ENCODE measurements around the gene LPIN3. TPM values are rescaled to one million over a fixed set of nuclear protein-coding genes. Genes with fewer than 3 reads are reported as not detected.
A peak's percentile ranks its signal among the peaks of the same experiment; 100 is the strongest.

LPIN3 gene
- total RNA-seq, 1 experiment from 2014 or later: 0.31 TPM

- no peak for DNase-seq (ENCODE audit: low read depth)
Observed at GRCh38 chr20:41392295-41392694, 51.7 kb downstream of the LPIN3 start.

GRCh38 chr20:41392871-41393704 is 52.5 kb downstream of the LPIN3 start:
- DNase-seq (ENCODE audit: low read depth): no peak

GRCh38 chr20:41393705-41394066 is 53.1 kb downstream of the LPIN3 start:
- DNase-seq (ENCODE audit: low read depth): no peak

GRCh38 chr20:41394081-41394480 is 53.5 kb downstream of the LPIN3 start:
- DNase-seq (ENCODE audit: low read depth): no peak

GRCh38 chr20:41394931-41395666 is 54.5 kb downstream of the LPIN3 start:
- DNase-seq (ENCODE audit: low read depth): no peak

GRCh38 chr20:41395667-41396664 is 55.3 kb downstream of the LPIN3 start:
- DNase-seq (ENCODE audit: low read depth): peak; percentile 34

- no peak for DNase-seq (ENCODE audit: low read depth)
Observed at GRCh38 chr20:41398408-41398807, 57.8 kb downstream of the LPIN3 start.

GRCh38 chr20:41403604-41404003 is 63.0 kb downstream of the LPIN3 start:
- DNase-seq (ENCODE audit: low read depth): no peak

GRCh38 chr20:41405436-41405835 is 64.8 kb downstream of the LPIN3 start:
- no peak for DNase-seq (ENCODE audit: low read depth)

GRCh38 chr20:41406353-41406752 is 65.7 kb downstream of the LPIN3 start:
- no peak for DNase-seq (ENCODE audit: low read depth)

GRCh38 chr20:41406896-41407444 is 66.3 kb downstream of the LPIN3 start:
- DNase-seq (ENCODE audit: low read depth): no peak

- DNase-seq (ENCODE audit: low read depth): no peak
Observed at GRCh38 chr20:41407607-41408006, 67.0 kb downstream of the LPIN3 start.

GRCh38 chr20:41408156-41408794 is 67.7 kb downstream of the LPIN3 start:
- no peak for DNase-seq (ENCODE audit: low read depth)

- DNase-seq (ENCODE audit: low read depth): no peak
Observed at GRCh38 chr20:41408986-41409385, 68.4 kb downstream of the LPIN3 start.

Other genes starting within 250 kb of the LPIN3 start
- gene PLCG1, start 203.3 kb upstream of the LPIN3 start, total RNA-seq (2014; rRNA removed; shearing (Covaris generic)): 55.5 and 72.1 TPM in 2 replicates
- gene ZHX3, start 23.1 kb upstream of the LPIN3 start, total RNA-seq (2014; rRNA removed; shearing (Covaris generic)): 13.5 and 22.0 TPM in 2 replicates
- not detected in 2 replicates for gene EMILIN3, start 26.0 kb downstream of the LPIN3 start, total RNA-seq (2014; rRNA removed; shearing (Covaris generic))

Measured in HT1080 (cell line).